Putamen (tissue), 1 donor: ENCODE results near the gene EML4.

Experiments
- DNase-seq: peaks from one replicate; pipeline ENCODE4 v3.0.0-alpha.2; 2016; ENCODE audit warnings: low spot score

EML4 gene

GRCh38 chr2:42137125-42137841 lies 31.9 kb upstream of the EML4 start:
- no peak for DNase-seq

- DNase-seq, result peak; percentile 70
Observed at GRCh38 chr2:42138163-42139015, 30.8 kb upstream of the EML4 start.

GRCh38 chr2:42139101-42139500 lies 30.1 kb upstream of the EML4 start:
- peak; percentile 32 for DNase-seq

DNA sequence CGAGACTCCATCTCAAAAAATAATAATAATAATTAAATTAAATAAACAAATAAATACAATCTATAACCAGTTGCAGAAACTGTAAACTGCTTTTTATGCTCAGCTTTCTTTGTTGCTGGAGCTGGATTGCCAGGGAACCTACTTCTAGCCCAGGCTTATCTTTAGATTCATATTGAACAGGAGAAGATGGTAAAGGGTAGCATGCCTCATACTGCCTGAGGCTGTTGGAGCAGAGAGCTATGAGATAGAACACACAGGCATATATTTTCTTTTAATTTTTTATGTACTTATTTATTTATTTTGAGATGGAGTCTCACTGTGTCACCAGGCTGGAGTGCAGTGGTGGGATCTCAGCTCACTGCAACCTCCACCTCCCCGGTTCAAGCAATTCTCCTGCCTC lies 28.7 kb upstream of the EML4 start:
- DNase-seq, result no peak

DNA sequence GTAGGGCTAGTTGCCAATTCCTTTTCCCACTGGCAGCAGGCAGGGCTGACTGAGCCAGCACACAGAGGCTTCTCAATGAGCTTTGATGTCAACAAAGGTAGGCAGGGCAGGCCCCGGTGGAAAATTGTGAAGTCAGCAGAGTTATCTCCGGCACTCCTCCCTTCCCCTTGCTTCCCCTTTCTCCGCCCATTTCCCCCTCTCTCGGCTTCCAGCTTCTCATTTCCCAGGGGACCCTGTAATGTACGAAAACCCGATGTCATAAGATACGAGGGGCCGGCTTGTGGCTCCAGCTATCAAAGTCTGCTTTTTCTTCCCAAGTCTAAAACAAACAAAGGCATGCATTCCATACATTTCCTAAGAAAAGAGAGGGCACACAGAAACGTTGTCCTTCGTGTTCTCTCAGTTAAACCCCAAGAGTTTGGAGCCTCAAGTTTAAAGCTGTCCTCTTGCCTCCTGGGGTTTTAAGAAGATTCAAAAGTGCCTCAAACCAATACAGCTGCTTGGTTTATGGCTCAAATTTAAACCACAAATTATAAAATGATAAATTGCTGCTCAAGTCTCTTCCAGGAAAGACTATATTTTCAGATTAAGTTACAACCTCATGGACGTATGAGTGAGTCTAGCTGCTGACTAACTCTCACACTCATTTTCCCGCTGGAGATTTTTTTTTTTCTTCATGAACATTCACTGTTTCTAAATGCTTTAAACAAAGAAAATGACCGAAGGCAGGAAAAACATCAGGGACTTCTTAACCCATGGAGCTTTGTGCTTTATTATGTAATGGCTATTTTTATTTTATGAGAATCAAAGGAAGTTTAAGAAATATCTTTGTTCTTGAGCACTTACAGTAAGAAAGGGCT lies 27.2 kb upstream of the EML4 start:
- peak; percentile 32 for DNase-seq

- DNase-seq, result peak; percentile 34
Observed at GRCh38 chr2:42142547-42143184, 26.5 kb upstream of the EML4 start.

DNA sequence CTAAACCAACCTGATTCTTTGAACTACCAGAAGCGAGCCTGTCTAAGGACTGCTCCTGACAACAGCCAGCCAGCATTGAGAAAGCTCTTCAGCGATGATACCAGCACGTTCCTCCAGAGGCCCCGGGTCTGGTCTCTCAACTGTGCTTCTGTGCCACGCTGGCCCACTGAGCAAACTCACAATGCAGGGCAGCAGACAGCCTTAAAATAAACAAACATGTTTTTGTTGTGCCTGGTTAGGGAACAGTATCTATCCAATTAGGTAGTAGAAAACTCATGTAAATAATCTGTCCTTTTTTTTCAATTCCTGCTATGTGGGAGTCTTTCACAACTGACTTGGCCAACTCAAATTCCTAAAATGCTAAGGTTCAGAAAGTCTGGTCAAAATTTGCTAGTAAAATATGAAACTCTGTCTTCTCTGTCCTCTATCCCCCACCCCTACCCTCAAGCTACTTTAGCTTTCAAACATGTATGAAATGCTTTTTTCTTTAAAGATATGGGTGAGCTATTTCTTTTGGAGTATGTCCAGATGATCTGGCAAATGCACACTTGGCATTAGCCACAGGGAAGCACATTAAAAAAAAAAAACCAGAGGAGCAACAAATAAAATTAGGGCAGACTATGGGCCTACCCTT lies 21.4 kb upstream of the EML4 start:
- no peak for DNase-seq

- DNase-seq, result no peak
Observed at GRCh38 chr2:42150159-42150558, 19.0 kb upstream of the EML4 start.

- no peak for DNase-seq
Observed at GRCh38 chr2:42153944-42154581, 15.1 kb upstream of the EML4 start.

DNA sequence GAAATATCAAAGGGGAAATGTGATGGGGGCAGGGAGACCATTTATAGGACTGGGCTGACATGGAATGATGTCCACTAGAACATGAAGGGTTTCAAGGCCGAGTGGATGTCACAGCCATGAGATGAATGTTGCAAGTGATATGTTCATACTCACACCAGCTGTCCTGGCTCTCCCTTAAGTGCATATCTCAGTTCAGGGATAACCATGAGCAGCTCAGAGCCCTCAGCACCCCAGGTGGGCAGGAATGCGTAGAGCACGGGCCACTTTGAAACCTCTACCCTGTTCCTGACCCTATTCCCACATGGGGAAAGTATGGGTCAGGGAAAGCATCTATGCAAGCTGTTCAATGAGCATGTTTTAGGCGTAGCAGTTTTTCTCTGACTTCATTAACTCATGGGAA lies 12.4 kb upstream of the EML4 start:
- no peak for DNase-seq

DNA sequence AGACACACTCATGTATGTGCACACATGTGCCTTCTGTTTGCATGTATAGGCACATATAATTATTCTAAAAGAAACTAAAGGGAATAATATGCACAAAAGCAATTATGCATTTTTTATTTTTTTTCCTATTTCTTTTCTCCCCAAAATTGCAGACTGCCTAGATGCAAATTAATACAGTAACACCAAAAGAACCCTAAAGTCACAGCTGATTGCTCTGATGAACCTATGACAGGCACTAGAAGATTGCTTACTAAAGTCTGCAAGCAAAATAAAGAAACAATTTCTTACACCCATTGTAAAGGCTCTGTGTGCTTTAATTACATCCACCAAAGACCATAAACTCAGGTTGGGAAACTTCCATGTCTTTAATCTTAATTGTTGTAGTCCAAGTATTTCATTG lies 7.7 kb upstream of the EML4 start:
- no peak for DNase-seq

GRCh38 chr2:42163444-42164045 lies 5.6 kb upstream of the EML4 start:
- no peak for DNase-seq

DNA sequence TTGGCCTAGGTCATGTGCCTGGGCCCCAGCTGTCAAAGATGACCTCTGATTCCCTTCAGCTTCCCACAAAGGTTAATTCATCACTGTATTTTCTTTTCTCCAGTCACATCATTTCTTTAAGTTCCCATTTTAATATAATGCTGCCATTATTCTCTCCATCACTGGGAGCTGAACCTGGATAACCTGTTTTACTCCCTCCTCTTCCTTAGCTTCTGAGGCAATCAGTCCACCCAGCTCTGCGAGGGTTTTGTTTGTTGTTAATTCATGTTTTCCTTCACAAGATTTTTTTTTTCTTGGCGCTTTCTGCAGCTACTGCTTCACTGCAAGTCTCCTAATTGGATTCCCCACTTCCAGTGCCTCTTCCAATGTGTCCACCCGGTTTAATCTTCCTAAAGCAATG lies 5.1 kb upstream of the EML4 start:
- no peak for DNase-seq

DNA sequence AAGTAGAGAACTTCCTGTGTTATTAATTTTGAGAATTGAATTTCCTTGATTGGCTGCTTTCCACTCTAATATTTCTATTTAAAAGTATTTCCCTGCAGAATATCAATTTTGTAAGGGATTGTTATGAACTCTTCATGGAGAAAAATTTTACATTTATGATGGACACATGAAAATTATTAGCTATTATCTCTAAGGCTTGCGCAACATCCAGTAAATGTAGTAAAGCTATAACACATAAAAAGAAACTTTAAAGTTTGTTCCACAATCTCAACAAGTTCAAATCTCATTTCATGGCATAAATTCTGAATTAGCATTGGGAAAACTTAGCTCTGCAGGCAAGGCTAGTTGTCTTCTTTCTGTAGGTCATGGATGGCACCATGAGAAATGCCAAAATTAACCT lies 4.2 kb upstream of the EML4 start:
- no peak for DNase-seq

DNA sequence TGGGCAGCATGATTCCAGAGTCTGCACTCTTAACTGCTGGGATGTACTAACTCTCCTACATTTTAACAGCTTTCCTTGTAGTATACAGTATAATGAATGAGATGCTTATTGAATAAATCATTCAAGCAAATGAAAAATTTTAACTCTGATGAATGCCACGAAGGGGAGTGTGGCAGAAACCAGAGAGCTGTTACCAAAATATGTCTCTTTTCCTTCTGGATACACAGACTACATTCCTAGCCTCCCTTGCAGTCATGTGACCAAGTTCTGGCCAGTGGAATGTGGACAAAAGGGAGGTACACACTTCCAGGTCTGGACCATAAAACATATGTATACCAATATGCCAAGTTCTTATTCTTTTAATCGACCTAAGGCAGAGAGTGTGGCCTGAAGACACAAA lies 1.7 kb upstream of the EML4 start:
- no peak for DNase-seq

GRCh38 chr2:42168459-42169099 lies 574 bp upstream of the EML4 start:
- no peak for DNase-seq

GRCh38 chr2:42169874-42170521 lies 845 bp downstream of the EML4 start:
- no peak for DNase-seq

GRCh38 chr2:42170619-42171395 lies 1.7 kb downstream of the EML4 start:
- DNase-seq, result no peak
